ENCODE data around the gene BMP6.
A peak's percentile ranks its signal among the peaks of the same experiment; 100 is the strongest.

The BMP6 gene

DNA sequence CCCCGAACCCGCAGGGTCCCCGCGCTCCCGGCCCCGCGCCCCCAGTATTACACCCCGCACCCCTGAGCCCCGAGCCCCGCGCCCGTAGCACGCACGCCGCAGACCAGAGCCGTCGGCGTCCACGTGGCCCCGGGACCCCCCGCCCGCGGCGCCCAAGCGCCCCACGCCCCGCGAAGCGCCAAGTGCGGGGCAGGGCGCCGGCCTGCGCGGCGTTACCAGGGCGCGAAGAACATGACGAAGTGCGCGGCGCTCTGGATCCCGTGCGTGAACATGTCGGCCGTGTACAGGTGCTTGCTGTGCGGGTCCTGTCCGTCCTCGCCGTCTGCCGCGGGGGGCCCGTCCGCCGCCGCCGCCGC, 184.4 kb downstream of the BMP6 start:
- DNase-seq: no peak

DNA sequence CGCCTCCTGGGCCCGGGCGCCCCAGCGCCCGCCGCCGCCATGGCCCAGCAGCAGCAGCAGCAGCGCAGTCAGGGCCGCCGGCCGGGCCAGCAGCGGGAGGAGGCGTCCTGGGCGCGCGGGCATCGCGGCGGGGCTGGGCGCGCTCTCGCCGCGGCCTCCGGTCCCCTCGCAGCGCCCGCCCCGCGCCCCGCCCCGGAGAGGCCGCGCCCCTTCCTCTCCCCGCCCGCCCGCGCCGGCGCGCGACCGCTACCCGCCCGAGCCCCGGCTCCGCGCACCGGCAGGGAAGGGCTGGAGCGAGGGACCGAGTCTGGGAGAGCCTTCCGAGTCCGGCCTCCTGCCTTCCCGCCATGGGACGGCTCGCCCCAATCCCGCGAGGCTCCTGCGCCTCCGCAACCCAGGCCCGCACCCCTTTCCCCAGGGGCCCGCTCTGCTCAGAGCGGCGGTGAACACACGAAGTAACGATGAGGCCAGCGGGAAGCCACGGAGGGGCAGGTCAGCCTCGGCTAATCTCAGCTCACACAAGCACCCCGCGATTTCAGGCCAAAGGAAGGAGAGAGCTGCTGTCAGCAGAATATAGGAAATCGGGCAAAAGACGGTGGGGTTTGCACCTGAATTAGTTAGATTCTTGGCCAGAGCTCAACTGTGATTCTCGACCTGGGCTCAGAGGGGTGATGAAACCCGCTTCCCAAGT, 184.9 kb downstream of the BMP6 start, which contains the start of gene TXNDC5:
Gene TXNDC5, minus strand, starts transcription at position 135 of the 691 bp plus-strand sequence. Its CDS starts 12 bp downstream, at position 123.
- peak; percentile 62 to 71 for DNase-seq

DNA sequence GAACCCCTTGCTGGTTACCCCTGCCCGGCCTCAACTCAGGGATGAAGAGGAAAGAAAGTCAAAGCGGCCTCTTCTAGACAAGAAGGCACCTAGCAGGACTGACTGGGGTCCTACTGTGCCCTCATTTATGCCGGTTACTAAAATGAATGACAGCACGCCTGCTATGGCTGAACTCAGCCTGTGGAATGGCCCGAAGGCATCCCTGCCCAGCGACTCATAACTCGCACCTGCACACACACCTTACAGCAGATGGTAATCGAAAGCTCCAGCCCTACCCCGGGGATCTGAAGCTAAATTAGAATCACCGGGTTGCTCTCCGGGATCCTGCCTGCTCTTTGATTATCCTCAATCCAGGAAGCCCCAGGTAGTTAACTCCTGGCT, 185.4 kb downstream of the BMP6 start:
- DNase-seq: no peak

DNA sequence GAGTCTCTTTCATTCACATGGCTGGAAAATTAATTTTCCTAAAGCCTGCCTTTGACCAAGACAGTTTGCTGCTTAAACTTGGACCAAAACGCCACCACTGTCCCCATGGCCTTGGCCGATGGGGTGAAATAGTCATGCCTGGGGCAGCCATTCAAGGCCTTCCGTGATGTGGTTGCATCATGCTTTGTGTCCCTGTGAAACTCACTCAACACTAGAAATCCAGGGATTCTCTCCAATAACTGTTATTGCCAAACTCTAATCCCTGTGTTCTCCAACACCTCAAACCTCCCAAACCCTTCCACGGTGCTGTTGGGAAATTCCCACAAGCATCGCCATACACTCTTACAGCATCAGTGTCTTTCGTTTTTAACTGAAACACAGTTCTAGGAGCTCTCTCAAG, 186.1 kb downstream of the BMP6 start:
- DNase-seq: no peak

DNA sequence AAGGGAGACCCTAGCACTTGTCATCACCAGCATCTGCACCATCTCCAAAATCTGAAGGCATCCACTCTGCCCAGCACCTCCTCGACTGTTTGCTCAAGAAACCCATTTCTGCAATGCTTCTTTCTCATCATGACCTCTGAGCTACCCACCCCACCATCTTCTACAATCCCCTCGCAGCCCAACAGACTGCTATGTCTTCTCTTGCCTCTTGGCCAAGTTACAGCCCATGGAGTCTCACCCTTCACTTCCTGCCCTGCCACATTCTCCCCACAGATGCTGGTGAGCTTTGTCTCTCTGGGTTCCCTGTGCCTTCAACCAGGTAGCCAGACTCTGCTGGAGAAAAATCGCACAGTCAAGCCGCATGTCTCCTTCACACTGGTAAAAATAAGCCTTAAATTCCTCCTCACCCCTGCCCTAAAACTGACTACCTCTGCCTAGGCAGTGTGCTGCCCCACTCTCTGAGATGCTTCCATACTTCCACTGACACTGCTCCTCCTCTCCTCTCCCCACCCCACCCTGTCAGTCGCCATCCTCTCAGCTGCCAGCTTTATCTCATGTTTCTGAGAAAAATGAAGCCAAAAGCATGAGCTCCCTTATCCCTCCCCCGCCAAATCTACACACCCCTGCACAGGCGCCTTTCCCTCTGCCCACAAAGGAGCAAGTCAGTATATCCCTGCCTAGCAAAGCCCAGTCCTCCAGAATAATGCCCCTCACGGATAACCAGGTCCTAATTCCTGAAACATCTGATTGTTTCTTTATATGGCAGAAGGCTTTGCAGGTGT, 187.0 kb downstream of the BMP6 start:
- no peak for DNase-seq

DNA sequence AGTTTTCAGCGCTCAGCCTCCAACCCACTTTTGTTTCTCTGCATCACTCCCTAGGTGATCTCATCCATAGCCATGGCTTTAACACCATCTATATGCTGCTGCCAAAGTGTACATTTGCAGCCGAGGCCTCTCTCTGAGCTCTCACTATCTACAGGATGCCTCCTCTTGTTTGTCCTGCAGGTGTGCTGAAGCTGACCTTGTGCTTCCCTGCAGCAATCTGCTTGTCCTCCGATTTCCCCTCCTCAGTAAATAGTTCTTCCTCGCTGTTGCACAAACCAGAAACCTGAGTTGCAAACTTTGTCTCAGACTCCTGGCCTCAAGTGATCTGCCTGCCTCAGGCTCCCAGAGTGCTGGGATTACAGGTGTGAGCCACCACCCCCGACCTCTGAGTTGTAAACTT, 188.4 kb downstream of the BMP6 start:
- DNase-seq: no peak

DNA sequence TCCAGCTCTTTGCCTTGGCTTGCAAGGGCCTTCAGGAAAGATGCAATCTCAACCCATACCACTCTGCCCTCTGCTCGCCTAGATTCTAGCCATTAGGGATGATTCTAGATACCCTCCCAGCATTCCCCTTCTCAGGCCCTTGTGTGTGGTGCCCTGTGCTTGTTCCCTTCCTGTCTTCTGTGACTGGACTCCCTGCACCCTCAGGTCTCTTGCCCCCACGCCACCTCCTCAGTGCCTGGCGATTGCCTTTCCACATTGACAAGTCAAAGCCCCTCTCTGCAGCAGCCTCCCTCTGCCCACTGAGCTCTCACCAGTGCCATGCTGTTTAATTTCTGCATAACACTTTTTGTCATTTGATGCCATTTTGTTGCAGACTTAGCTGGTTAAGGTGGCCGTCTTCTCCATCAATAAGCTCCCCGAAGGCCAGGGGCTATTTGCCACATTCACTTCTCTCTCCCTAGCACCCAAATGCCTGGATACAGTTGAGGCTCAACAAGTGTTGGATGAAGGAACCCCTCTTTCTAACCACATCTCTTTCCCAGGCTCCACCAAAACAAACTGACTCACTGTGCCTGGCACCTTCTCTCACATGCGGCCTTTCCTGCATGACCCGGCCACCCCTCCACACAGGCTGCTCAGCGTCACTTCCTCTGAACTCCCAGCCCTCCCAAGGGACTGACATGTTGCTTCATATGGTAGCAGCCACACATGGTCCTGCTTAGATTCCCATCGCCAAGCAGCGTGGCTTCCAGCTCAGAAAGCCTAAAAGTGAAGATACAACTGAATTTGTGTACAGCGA, 189.3 kb downstream of the BMP6 start:
- no peak for DNase-seq

DNA sequence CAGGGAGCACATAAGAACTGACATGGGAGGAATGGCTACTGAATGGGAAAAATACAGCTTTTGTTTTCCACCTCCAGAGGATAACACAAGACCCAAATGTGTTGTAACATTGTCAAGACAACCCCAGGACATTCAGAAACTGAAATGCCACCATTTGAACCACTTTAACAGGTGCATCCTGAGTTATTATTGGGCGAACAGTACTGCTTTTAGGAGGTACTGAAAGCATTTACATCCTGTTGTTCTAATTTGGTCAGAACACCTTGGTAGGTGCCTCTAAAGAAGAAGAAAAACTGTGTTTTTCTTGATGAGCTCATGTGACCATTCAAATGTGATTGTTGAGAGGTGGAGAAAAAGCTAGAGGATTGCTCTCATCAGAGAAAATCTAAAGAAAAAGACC, 191.1 kb downstream of the BMP6 start:
- no peak for DNase-seq

DNA sequence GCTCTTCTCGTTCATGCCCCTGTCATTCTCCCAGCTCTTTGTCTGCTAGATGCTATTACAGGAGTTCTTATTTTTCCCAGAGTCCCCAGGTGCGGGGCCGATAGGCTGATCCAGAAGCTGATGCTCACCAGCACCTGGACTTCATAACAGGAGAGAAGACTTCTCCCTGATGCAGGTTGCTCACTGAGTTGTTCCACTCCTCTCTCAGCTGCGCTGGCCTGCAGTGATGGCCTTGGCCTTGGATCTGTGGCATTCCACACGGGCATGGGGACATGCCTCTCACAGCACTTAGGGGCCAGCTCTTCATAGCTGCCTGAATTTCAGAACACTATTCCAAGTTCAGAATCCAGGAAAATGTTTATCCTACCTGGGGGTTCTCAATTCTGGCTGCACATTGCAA, 191.8 kb downstream of the BMP6 start:
- DNase-seq: no peak

DNA sequence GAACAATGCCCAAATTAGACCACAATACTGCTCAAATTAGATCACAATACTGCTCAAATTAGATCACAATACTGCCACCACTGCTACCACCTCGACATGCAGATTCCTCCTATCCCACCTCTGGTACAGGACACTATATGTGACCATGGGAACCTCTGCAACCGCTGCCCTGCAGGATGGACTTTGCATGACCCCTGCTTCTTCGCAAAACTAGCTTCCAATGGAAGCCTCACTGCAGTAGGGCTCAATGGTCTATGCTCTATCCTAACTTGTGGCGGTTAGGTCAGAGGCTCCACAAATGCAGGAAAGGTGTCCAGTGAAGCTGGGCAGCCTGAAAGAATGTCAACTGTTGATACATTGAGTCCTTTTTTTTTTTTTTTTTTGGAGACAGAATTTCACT, 192.5 kb downstream of the BMP6 start:
- no peak for DNase-seq

DNA sequence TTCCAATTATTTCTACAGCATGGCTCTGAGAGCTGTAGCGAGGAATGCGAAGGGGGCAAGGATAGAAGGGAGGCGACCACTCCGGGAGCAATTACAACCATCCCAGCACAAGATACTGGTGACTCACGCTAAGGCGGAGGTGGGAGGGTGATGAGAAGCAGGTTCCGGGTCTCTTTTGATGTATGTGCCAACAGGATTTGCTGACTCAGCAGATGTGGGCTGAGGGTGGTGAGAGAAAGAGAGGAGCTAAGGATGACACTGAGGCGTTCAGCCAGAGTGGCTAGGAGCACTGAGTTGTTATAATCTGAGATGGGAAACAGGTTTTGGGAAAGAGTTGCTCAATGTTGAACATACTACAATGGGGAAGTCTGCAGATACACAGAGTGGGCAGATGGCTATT, 194.0 kb downstream of the BMP6 start:
- peak; percentile 25 to 42 for DNase-seq

DNA sequence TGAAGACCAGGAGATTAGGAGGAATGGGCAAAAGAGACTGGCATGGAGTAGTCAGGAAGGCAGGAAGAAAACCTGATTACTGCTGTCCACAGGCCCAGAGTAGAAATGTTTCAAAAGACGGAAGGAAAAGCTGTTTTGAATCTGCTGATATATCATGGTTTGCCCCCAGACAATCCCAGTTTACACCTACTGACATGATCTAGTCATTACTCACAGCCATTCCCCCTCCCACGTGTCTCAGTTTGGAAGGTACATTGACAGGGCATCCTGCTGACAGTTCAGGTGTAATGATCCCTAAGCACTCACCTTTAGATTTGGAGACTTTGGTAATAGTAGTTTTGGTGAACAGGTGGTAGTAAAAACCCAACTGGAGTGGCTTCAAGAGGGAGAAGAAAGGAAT, 194.5 kb downstream of the BMP6 start:
- no peak for DNase-seq

DNA sequence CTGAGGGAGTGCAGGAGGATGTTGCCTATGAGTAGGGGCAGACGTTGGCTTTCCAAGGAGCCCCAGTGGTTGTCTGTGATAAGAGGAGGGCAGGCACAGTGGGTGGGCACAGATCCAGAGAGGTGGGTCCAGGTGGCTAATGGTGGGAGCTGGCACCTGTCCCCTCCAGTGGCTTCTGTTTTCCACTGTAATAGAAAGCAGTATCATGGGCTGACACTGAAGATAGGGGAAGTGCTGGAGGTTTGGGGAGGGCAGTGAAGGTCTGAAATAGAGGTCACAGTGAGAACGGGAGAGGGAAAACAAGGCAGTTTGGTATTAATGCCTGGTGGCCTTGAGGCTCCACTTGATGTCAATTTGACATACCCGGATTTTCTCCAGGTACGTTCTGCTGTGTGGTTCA, 195.1 kb downstream of the BMP6 start:
- DNase-seq: no peak

DNA sequence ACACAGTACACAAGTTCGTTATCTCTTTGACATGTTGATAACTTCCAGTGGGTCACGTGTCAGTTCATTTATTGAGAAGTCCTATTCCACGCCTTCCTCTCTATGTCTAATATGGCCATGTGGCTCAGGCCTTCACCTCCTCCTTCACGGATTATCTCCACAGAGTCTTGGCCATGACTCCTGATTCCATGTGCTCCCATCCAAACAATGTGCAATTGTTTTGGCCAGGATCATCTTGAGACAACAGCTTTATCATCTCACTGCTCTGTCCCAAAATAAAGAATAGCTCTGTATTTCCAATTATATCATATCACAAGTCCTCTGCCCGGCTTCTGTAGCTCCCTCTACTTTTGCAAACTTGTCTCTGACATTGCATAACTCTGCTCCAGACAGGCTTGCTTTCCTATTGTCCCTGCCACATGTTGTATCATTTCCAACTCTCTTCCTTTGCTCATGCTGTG, 195.8 kb downstream of the BMP6 start:
- DNase-seq: no peak

DNA sequence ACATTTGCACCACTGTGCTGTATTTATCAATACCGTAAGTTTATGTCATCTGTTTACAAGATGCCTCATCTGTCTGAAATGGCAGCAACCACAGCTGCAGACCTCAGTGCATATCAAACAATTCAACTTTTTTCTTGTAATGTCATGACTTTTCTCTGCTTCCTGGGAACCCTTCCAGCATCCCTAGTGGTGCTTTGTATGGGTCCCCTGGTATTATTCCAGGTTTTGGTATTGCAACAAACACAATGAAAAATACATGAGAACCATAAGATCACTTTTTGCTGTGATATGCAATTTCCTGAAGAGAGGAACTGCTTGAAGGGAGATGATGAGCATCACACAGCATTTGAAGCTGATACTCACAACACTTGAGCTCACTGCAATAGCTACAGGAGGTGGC, 196.7 kb downstream of the BMP6 start:
- DNase-seq: no peak

DNA sequence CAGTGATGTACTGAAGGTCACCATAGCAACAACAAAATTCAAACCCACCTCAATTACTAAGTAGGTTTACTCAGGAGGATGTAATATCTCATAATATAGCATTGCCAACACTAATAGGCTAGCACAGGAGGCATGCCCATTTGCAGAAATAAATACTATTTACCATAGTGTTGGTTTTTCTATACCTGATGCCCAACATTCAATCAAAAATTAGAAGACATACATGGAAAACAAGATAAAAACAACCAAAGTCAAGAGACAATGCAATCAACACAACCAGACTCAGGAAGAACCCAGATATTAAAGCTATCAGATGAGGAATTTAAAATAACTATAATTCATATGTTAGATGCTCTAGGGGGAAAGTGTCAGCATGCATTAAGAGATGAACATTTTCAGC, 199.0 kb downstream of the BMP6 start:
- no peak for DNase-seq
